Bone marrow (tissue), 2 donors: Measurements from ENCODE around the gene TFAP2E.

Source experiments
- DNase-seq, 2 donors: peaks; one replicate each; lab custom pipeline; 2025; lab: John Stamatoyannopoulos, UW

Gene TFAP2E

GRCh38 chr1:35573198-35574124 lies at the start of gene TFAP2E:
Gene TFAP2E, plus strand, starts transcription at chr1:35573314. Its CDS starts 264 bp downstream, at chr1:35573578.
- DNase-seq: no peak

DNA sequence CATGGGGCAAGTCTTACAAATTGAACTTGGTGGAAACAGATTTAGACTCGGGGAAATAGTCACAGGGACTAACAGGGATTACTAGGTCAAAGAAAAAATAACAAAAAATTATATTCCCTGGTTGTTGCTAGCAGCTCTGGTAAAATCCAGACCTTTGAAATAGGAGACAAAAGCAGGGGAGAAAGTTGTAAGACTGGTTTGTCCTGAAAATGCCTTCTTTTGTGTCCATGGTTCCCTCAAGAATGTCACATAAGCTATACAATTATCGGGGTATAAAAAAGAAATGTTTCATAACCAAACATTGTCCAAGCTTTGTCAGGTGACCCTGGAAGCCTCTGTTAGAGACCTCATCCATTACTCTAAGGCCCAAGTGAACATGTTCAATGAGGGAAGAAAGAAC lies 49.0 kb upstream of the TFAP2E start:
- DNase-seq: no peak

DNA sequence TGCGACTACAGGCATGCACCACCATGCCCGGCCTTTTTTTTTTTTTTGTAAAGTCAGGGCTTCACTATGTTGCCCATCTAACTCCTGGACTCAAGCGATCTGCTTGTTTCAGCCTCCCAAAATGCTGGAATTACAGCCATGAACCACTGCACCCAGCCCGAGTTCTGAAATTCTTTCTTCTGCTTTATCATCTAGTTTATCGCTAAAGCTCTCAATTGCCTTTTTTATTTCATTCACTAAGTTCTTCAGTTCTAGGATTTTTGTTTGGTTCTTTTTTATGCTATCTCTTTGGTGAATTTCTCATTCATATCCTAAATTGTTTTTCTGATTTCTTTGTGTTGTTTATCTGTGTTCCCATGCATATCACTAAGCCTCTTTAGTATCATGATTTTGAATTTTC lies 42.9 kb upstream of the TFAP2E start:
- DNase-seq: no peak

DNA sequence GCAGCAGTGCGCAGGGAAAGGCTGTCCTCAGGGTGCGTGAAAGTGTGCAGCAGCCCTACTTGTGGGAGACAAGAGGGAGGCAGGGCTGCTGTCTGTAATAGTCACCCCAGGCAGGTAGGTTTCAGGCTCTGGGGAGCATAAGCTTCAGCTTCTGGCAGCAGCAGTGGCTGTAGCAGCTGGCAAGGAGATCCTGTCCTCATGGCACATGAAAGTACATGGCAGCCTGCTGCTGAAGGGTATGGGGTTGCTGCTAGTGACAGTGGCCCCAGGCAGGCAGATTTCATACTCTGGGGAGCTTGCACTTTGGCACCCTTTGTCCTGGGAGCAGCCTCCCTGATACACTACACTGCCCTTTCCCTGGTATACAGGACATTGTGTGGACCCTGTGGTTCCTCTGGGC lies 42.2 kb upstream of the TFAP2E start:
- no peak for DNase-seq

DNA sequence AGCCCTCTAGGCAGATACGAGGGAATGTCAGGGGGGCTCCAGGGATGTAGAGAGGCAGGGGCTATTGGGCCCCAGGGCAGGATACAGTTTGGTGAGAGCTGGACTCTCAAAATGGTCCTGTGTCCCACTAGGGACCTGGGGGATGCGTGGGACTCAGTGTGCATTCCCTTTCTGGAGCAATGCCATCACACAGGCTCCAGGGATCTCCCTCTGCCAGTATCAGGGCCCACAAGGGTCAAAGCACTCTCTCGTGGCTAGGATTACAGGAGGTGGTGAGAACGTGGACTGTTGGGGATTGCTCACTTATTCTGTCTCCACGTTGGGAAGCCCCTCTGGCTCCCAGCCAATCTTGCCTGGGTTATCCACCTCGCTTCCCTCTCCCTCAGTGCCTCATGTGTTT lies 41.7 kb upstream of the TFAP2E start:
- no peak for DNase-seq

DNA sequence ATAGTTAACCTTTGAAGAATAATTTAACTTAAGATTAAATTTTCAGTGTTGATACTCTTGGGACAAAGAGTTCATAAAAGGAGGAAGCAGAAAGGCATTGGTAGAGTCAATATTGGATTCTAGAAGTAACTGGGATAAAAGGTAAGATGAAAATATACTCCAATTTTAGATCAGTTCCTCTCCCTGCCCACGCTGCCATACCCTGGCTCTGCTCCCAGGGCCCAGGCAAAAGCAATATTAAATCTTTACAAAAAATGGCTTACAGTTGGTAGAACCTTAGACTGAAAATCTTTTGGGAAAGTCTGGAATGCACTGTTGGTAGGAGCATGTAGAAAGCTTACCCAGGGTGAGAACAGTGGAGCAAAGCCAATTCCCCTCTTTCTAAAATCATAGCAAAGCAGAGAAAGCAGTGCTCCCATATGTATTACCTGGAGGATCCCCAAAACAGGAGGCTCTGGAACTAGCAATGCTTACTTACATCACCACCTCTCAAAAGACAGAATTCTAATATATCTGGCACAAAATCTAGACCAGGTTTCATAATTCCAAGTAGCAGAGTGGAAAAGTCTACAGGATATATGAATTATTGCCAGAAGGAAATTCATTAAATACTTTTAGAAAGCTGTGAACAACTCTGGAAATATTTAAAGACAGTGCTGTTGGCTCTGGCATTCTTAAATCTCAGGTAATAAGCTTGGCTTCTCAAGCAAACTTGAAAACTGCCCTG lies 40.5 kb upstream of the TFAP2E start:
- DNase-seq: no peak

DNA sequence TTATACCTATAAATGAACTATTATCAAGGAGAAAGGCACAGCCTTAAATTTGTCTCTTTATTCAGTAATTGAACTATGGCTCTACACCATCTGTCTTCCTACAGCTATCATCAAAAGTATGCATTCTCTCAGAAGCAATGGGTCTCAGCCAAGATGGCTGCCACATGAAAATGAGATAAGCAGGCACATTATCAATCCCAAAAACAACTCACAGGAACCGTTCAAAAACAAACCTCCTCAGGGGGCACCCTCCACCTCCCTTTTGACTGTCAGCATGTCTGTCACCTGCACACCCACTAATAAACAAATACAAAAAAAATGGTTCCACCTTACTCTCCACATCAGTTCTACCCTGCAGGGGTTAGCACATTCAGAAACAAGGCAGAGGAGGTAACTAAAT lies 39.5 kb upstream of the TFAP2E start:
- DNase-seq: no peak

GRCh38 chr1:35535243-35535642 lies 37.9 kb upstream of the TFAP2E start:
- DNase-seq: no peak

DNA sequence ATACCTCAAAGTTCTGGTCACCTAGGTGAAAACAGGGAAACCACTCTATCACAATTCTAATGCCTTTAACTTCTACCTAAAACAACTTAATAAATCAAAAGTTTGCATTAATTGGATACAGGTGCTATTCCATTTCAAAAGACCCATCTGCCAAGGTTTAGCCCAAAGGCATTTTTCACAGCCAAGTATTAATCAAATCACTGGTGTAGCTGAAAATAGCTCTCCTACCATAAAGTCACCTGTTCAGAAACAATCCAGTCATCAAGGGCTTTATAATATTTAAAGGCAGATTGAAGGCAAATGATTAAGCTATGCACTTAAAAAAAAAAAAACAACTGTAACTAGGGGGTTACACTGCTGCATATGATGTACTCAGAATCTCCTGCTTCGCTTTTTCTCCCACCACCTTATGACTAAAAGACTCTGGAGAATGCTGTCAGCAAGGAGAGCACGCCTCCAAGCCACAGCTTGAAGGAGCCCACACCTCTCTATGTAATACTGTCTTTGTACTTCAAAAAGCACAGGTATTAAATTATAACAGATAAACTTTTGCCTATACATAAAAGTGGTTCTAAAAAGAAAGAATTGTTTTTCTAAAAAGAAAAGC lies 36.5 kb upstream of the TFAP2E start:
- no peak for DNase-seq

DNA sequence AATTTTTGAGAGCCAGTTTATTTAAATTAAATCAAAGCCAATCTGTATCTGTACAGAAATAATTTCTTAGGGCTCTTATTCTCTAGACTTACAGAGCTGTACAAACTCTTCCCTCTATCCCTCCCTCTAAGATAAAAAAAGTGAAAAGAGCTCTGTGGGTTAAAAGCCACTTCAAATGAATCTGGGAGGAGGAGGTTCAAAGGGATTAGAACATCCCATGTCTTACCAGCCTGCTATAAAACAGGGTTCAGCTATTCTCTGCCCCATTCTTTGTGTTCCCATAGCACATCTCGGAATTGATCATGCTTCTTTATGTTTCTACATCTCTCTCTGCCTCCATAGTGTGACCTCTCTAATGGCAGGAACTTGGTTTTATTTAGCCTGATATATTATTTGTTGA lies 35.3 kb upstream of the TFAP2E start:
- DNase-seq: no peak

GRCh38 chr1:35539073-35539823 lies 33.9 kb upstream of the TFAP2E start:
- no peak for DNase-seq

DNA sequence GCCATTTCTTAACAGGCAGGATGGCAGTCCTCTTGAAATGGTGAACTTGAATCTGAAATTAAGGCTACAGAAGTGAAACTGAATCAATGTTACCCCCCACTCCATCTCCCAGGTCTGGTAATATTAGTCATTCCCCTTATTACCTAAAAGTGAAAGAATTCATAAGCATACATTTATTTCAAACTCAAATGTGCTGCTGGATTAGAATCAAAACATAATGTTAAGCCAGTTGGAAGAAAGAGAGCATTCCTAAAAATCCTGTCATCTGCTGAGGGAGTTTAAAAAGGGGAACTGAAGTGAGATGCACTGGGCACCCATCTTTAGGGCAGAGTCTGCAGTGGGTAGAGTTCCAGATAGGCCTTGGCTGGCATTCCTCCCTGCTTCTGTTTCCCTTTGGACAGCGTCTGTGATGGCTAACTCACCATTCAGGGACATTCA lies 33.3 kb upstream of the TFAP2E start:
- peak in 1 of 2 donors; percentile 31 for DNase-seq

- DNase-seq: peak in 1 of 2 donors; percentile 2
Measured at GRCh38 chr1:35544976-35545375, 28.1 kb upstream of the TFAP2E start.

DNA sequence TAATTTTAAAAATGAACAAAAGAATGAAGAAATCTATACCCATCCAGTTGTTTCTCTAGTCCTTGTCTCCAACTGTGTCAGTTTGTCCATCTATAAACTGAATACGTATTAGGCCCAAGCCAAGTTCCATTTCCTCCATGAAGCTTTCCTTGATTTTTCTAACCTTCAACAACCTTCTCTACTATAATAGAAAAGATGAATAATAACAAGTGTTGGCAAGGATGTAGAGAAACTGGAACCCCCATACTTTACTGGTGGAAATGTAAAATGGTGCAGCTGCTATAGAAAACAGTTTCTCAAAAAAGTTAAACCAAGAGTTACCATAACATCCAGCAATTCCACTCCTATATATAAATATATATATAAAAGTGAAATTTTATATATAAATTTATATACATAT lies 26.5 kb upstream of the TFAP2E start:
- no peak for DNase-seq

- DNase-seq: no peak
Measured at GRCh38 chr1:35553851-35554250, 19.3 kb upstream of the TFAP2E start.

GRCh38 chr1:35554266-35555211 lies 18.6 kb upstream of the TFAP2E start:
- no peak for DNase-seq

DNA sequence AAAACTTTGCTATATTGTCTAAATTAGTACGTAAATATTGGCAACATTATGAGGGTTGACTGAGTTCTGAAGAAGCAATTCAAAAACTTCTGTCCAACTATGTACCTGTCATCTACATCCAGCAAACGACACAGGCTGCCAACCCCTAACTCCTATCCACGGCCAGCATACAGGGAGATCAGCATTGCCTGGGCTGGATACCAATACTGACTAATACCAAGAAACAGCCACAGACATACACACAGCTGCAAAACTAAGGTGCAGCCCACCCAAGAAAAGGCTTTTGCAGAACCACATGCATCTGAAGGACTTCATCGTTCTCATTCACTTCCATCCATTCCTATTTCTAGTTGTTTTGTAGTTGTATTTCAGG lies 17.9 kb upstream of the TFAP2E start:
- no peak for DNase-seq

DNA sequence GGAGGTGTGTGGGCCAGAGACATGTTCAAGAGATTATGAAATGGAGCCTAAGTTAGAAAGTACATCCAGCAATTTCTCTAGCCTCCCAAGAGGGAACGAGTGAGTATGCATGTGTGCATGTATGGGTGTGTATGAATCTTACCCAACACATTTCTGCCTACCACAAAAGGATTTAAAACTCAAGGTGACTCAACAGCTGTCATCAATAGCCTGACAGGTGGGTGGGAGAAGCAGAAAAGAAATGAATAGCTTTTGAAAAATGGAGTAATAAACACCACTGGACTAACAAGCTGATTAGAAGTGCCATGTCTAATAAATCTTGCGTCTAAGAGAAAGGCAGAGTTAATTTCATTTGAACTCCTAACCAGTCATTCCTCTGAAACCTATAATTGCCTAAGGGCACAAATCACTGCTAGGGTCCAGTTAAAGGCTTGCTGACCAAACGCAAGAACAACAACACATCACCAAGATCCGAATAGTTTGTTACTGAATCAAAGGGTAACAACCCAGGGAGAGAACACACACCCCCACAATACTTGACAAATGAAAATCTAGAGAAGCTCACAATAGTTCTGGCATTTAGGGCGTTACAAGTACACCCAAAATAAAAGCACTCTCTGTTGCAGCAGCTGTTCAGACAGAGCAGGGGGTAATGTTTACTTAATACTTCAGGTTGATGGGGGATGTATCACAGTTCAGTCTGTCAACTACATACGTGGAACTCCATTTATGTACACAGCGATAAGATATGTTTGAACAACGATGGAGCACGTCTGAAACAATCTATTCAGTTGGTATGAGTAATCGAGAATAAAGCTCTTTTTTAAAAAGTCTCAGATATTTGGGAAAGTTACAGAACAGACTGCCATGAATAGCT lies 17.3 kb upstream of the TFAP2E start:
- DNase-seq: no peak

DNA sequence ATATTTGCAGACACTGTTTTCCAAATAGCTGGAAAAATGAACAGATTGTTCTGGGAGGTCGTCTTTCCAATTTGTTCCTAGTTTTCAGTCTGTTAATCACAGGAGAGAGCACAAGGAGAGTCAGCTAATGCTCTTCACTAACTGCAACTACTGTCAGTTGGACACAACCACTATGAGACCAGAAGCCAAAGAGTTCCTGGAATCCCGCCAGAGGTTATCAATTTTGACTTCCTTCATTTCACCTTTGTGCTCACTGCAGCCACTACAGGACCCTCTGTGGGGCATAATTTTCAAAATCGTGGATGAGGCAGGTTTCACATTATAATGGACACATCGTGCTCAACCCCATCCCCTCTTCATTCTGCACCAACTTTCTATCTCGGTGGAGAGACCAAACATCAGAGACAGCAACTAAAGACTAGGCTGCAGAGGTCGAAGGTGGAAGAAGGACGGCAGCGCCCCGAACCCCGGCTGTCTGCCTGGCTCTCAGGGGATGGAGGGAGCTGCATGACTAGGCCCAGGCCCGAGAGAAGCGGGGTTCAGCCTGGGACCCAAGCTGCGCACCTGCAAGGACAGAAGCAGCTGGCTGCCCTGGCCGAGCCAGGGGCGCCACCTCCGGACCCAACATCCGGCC lies 16.5 kb upstream of the TFAP2E start:
- DNase-seq: no peak
